Esophagus (tissue), 2 donors: ENCODE measurements around the gene MTPN. TPM values are rescaled to one million over a fixed set of nuclear protein-coding genes. Genes with fewer than 3 reads are reported as not detected.

ENCODE experiments used
- H3K27ac ChIP-seq, 2 donors: one replicate each; pipeline ENCODE4 v1.5.1; 2013; ENCODE audit warnings: low read depth in 2 of 2, mild to moderate bottlenecking in 2 of 2, inconsistent platforms in 1 of 2, low read length in 1 of 2, moderate library complexity in 1 of 2
- H3K27me3 ChIP-seq, 2 donors: one replicate each; pipeline ENCODE4 v1.6.1; 2013; ENCODE audit warnings: low read length in 2 of 2, control low read depth in 1 of 2, mild to moderate bottlenecking in 1 of 2; ENCODE audit not compliant: insufficient read depth in 2 of 2, control insufficient read depth in 1 of 2
- H3K36me3 ChIP-seq, 2 donors: one replicate each; pipeline ENCODE4 v1.6.1; 2013; ENCODE audit warnings: low read length in 1 of 2; ENCODE audit not compliant: control insufficient read depth in 2 of 2, insufficient read depth in 2 of 2
- H3K4me1 ChIP-seq, 2 donors: one replicate each; pipeline ENCODE4 v1.6.1; 2013; ENCODE audit warnings: low read length in 1 of 2; ENCODE audit not compliant: control insufficient read depth in 2 of 2, insufficient read depth in 2 of 2
- H3K4me3 ChIP-seq, 2 donors: one replicate each; pipeline ENCODE4 v1.5.1; 2013; ENCODE audit warnings: low read length in 2 of 2, mild to moderate bottlenecking in 2 of 2, low read depth in 1 of 2, moderate library complexity in 1 of 2
- H3K9me3 ChIP-seq, 2 donors: one replicate each; pipeline ENCODE4 v1.6.1; 2013; ENCODE audit warnings: mild to moderate bottlenecking in 2 of 2, low read depth in 1 of 2, low read length in 1 of 2, moderate library complexity in 1 of 2; ENCODE audit not compliant: control insufficient read depth in 2 of 2, insufficient read depth in 1 of 2
- WGBS, 2 donors: extraction: QIAGEN DNeasy Blood & Tissue Kit; methylation state at CpG; one replicate each; pipeline ENCODE4 v1.1.7; 2013; 5-methylcytosine and 5-hydroxymethylcytosine counted together
- polyA plus RNA-seq, 2 donors: library from polyadenylated mRNA; stranded (reverse); fragments of 200-250 nt; gene quantifications; one replicate each; pipeline ENCODE4 v1.2.3, GENCODE V29; 2013
- donor health status: healthy with polysubstance abuse.
- donor health status: Bipolar disorder and iron deficiency.

The MTPN gene
- polyA plus RNA-seq, 2 donors: 54.8 to 100 TPM

DNA sequence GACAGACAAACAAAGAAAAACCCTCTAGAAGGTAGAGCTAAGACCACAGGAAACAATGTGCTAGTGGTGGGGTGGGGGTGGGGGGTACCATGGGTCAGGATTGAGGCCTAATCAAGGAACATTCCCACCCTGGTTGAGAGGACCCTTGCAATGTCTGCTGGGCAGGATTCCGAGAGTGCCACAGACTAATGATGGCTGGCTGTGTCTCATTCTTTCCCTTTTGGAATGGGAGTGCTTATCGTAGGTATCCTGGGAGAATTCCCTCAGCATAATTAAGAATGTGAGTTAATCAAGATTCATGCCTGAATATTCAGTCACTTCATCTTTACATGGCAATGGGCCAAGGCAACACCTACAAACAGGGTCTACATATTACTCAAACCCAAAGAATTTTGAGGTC lies 14.7 kb upstream of the MTPN start:
- Histone ChIP-seq H3K4me1 (no peaks in the 10 kb centered on the region), H3K4me3 (no peak overlapping the region), H3K27ac (no peak overlapping the region), H3K9me3 (no peaks in the 10 kb centered on the region), H3K27me3 (no peaks in the 10 kb centered on the region), H3K36me3 (no peaks in the 10 kb centered on the region)
- 85 to 89% methylated on average over 2 of the region's 2 CpGs for WGBS, 2 donors

DNA sequence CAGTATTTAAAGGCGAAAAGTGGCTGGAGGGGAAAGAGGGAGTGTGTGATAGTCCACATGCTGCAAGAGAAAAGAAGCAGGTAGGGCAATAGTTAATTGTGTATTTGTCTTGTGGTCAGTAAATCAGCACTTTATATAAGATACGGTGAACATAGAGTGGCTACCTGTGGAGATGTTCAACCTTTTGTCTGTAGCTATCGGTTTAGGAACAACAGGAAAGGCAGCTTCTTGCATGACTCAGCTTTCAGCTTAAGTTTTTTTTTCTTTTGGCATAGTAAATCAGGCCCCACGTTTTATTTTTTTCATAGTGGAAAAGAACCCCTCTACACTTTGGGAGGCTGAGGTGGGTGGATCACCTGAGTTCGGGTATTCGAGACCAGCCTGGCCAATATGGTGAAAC lies 14.2 kb upstream of the MTPN start:
- H3K4me1 ChIP-seq: no peaks in the 10 kb centered on the region
- no peaks in the 10 kb centered on the region for H3K27me3 ChIP-seq
- no peaks in the 10 kb centered on the region for H3K36me3 ChIP-seq
- H3K9me3 ChIP-seq: no peaks in the 10 kb centered on the region
- WGBS, 2 donors: 52 to 54% methylated on average over 6 of the region's 6 CpGs
- no peak overlapping the region for H3K4me3 ChIP-seq
- H3K27ac ChIP-seq: no peak overlapping the region

DNA sequence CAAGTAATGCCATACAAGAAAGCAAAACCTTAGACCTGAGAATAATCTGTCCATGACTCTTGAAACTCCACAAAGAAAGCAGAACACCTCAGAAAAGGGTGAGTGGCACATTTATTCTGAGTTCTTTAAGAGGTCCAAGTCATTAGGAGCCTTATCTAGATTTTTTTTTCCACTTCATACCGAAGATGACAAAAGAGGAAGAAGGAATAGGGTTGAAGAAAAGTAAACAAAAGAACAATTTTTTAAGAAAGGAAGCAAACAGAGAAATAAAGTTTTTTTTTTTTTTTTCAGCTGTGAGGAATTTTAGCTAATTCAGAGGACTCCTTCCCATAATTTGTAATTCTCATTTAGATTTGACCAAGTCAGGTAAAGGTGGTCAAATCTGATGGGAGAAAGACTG lies 13.1 kb upstream of the MTPN start:
- Histone ChIP-seq H3K36me3 (no peaks in the 10 kb centered on the region), H3K27me3 (no peaks in the 10 kb centered on the region), H3K4me3 (no peak overlapping the region), H3K27ac (no peak overlapping the region), H3K9me3 (no peaks in the 10 kb centered on the region), H3K4me1 (no peaks in the 10 kb centered on the region)
- 44 to 66% methylated on average over 1 of the region's 1 CpG for WGBS, 2 donors

DNA sequence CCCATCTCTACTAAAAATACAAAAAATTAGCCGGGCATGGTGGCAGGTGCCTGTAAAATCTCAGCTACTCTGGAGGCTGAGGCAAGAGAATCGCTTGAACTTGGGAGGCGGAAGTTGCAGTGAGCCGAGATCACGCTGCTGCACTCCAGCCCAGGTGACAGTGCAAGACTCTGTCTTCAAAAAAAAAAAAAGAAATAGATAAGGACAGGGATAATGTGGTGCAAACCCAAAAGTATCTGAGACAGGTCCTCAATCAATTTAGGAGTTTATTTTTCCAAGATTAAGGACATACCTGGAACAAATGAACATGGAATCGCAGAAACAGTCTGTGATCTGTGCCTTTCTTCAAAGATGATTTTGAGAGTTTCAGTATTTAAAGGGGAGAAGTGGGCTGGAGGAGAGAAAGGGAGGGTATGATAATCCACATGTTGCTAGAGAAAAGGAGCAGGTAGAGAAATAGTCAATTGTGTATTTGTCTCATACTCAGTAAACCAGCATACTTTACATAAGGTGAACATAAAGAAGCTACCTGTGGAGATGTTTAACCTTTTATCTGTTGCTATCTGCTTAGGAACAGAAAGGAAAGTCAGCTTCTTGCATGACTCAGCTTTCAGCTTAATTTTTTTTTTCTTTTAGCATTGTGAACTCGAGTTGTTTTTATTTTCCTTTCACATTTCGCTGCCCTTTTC lies 4.9 kb upstream of the MTPN start:
- Histone ChIP-seq H3K27me3 (no peaks in the 10 kb centered on the region), H3K36me3 (no peaks in the 10 kb centered on the region), H3K9me3 (no peaks in the 10 kb centered on the region), H3K4me3 (no peak overlapping the region), H3K4me1 (no peaks in the 10 kb centered on the region), H3K27ac (no peak overlapping the region)
- 80 to 81% methylated on average over 8 of the region's 8 CpGs for WGBS, 2 donors

DNA sequence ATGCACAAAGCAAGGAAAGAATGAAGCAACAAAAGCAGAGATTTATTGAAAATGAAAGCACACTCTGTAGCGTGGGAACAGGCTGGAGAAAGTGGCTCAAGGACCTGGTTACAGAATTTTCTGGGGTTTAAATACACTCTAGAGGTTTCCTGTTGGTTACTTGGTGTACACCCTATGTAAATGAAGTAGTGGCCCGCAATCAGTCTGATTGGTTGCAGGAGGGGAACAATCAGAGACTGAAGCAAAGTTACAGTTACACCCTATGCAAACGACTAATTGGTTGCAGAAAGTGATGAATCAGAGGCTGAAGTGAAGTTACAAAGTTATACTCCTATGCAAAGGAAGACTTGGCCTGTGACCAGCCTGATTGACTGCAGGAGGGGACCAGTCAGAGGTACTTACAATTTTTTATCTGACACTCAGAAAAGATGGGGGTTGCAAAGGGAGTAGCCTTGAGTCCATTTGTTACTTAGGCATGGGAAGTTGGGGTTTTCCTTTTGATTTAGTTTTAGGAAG lies 3.6 kb upstream of the MTPN start:
- Histone ChIP-seq H3K4me1 (no peaks in the 10 kb centered on the region), H3K9me3 (no peaks in the 10 kb centered on the region), H3K27me3 (no peaks in the 10 kb centered on the region), H3K27ac (peak overlapping the region; percentile 44 to 48), H3K36me3 (no peaks in the 10 kb centered on the region), H3K4me3 (no peak overlapping the region)
- 47 to 53% methylated on average over 3 of the region's 3 CpGs for WGBS, 2 donors

DNA sequence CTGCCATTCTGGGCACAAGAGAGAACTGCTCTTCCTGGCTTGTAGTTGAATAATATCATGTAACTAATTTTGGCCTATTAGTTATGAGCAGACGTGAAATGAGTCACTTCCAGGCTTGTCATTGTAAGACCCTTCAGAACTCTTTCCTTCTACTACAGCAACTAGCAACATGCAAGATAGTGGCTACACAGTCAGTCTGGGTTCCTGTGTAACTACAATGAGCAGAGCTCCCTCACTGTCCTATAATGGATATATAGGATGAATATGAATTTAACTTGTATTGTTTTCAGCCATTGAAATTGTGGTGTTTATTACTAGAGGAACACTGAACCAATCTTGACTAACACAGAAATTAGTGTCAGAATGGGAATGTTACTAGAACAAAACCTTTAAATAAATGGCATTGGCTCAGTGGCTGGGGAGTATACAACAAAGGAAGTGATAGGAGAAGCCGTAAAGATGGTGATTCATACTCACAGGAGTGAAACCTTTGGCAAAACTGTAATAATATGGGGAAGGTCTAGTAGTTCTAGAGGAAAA lies 2.9 kb upstream of the MTPN start:
- 48 to 59% methylated on average over 2 of the region's 2 CpGs for WGBS, 2 donors
- Histone ChIP-seq H3K4me1 (no peaks in the 10 kb centered on the region), H3K9me3 (no peaks in the 10 kb centered on the region), H3K27ac (peak overlapping the region; percentile 42 to 48), H3K36me3 (no peaks in the 10 kb centered on the region), H3K4me3 (no peak overlapping the region), H3K27me3 (no peaks in the 10 kb centered on the region)

DNA sequence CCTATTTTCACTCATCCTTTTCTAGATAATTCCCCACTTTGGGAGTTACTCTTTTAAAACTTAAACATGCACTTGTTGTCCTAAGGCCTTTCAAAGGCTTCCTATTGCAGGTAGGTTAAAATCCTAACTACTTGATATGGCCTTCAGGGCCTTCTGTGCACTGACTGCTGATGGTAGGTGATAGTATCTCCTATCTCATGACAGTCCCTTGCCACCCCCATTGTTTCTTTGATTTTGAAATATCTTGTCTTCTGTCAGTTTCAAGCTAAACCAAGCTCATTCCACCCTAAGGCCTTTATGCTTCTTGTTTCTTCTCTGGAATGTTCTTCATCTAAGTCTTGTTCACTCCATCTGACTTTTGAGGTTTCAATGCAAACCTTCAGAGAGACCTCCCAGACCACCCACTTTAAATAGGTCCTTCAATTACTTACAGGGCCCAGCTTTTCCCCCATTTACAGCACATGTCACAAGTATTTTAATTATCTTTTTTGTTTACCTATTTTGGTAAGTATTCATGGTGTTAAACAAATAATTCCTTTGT lies 2.4 kb upstream of the MTPN start:
- no peaks in the 10 kb centered on the region for H3K36me3 ChIP-seq
- no peaks in the 10 kb centered on the region for H3K4me1 ChIP-seq
- no peak overlapping the region for H3K27ac ChIP-seq
- no peak overlapping the region for H3K4me3 ChIP-seq
- H3K27me3 ChIP-seq: no peaks in the 10 kb centered on the region
- no peaks in the 10 kb centered on the region for H3K9me3 ChIP-seq

DNA sequence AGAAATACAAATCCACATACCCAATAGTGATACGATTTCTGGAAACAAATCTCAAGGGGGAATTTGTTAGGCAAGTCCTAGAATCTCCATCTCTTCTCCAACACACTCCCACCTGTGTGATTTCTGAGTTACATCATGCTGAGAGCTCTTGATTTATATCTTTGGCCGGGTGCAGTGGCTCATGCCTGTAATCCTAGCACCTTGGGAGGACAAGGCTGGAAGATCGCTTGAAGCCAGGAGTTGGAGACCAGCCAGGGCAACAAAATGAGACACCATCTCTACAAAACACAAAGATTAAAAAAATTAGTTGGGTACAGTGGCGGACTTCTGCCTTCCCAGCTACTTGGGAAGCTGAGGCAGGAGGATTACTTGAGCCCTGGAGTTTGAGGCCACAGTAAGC lies 1.5 kb upstream of the MTPN start:
- Histone ChIP-seq H3K4me1 (no peaks in the 10 kb centered on the region), H3K4me3 (no peak overlapping the region), H3K27ac (no peak overlapping the region), H3K9me3 (no peaks in the 10 kb centered on the region), H3K36me3 (no peaks in the 10 kb centered on the region), H3K27me3 (no peaks in the 10 kb centered on the region)
- 92 to 94% methylated on average over 4 of the region's 4 CpGs for WGBS, 2 donors

DNA sequence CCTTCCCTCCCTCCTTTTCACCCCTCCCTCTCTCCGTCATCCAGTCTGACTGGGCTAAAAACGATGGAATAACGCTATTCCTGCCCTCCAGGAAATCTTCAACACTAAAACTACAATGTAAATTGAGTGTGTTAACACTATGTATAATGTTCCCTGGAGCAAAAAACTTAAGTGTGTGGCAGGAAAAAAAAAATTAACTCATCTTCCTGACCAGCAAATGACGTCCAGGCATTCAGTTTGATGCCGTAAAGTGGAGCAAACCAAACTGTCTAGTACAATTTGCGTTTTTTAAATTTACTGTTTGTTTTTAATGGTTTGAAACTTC lies 545 bp upstream of the MTPN start:
- H3K4me1 ChIP-seq: no peaks in the 10 kb centered on the region
- no peaks in the 10 kb centered on the region for H3K27me3 ChIP-seq
- no peaks in the 10 kb centered on the region for H3K9me3 ChIP-seq
- H3K27ac ChIP-seq: peak overlapping the region in 1 of 2 donors; percentile 7
- 52 to 55% methylated on average over 6 of the region's 6 CpGs for WGBS, 2 donors
- peak overlapping the region in 1 of 2 donors; percentile 82 for H3K4me3 ChIP-seq
- H3K36me3 ChIP-seq: no peaks in the 10 kb centered on the region
